ENCODE results near the gene SUCLG2. TPM values are rescaled to one million over a fixed set of nuclear protein-coding genes. Genes with fewer than 3 reads are reported as not detected.

SUCLG2 gene
- total RNA-seq, 1 donor, result 56.8 TPM

DNA sequence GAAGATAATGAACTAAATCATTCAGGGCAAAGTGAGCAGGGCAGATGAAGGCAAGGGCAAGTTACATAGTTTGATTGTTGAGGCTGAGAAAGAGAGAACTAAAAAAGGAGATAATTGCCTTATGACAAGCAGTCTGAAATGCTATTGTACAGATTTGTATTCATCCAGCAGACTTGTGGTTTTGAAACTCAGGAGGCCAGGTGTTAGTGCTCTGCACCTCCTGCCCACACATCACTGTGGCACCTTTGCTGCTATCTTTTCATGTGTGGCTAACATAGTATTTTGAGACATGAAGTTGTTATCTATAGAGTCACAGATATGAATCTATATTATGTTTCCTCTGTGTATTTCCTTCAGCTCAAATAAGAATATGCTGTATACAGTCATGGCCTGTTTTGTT lies 24.3 kb upstream of the SUCLG2 start:
- no peak for TF ChIP-seq CTCF (IDR thresholded peaks at IDR 0.05; ENCODE audit: extremely low read depth, low read depth, low read length)
- H4K20me1 ChIP-seq (ENCODE audit: insufficient read depth, low read length), result no peaks in the 10 kb centered on the region
- H3K27me3 ChIP-seq (ENCODE audit: insufficient read depth, low read length), result no peaks in the 10 kb centered on the region
- H3K9me3 ChIP-seq (ENCODE audit: low read depth, low read length), result no peaks in the 10 kb centered on the region
- H3K36me3 ChIP-seq (ENCODE audit: insufficient read depth, low read length), result no peaks in the 10 kb centered on the region
- no peaks in the 10 kb centered on the region for H3K79me2 ChIP-seq (ENCODE audit: insufficient read depth, low read length)
- H3K4me1 ChIP-seq (ENCODE audit: insufficient read depth, low read length), result no peaks in the 10 kb centered on the region
- no peak overlapping the region for H3K27ac ChIP-seq (ENCODE audit: low read depth, low read length)
- H3K4me2 ChIP-seq (ENCODE audit: insufficient read depth, low read length), result no peak overlapping the region
- H2AFZ ChIP-seq (ENCODE audit: low read length), result no peak overlapping the region
- no peak overlapping the region for H3K4me3 ChIP-seq (ENCODE audit: insufficient read depth, low read length)
- DNase-seq (ENCODE audit: insufficient read length, low spot score, missing footprints), result no peak

DNA sequence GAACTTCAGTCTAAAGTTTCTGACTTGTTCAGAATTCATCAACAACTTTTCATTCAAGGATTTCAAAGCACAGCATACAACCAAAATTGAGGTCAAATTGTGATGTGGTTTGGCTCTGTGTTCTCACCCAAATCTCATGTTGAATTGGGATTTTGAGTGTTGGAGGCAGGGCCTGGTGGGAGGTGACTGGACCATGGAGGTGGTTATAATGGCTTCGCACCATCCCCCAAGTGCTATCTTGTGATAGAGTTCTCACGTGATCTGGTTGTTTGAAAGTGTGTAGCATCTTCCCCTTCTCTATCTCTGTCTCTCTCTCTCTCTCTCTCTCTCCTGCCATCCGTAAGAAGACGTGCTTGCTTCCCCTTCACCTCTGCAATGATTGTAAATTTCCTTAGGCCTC lies 19.6 kb upstream of the SUCLG2 start:
- H3K4me3 ChIP-seq (ENCODE audit: insufficient read depth, low read length), result no peak overlapping the region
- no peak for DNase-seq (ENCODE audit: insufficient read length, low spot score, missing footprints)
- H3K4me1 ChIP-seq (ENCODE audit: insufficient read depth, low read length), result no peaks in the 10 kb centered on the region
- no peaks in the 10 kb centered on the region for H3K79me2 ChIP-seq (ENCODE audit: insufficient read depth, low read length)
- H4K20me1 ChIP-seq (ENCODE audit: insufficient read depth, low read length), result no peaks in the 10 kb centered on the region
- no peak overlapping the region for H2AFZ ChIP-seq (ENCODE audit: low read length)
- no peaks in the 10 kb centered on the region for H3K36me3 ChIP-seq (ENCODE audit: insufficient read depth, low read length)
- no peaks in the 10 kb centered on the region for H3K27me3 ChIP-seq (ENCODE audit: insufficient read depth, low read length)
- H3K4me2 ChIP-seq (ENCODE audit: insufficient read depth, low read length), result no peak overlapping the region
- no peak for TF ChIP-seq CTCF (IDR thresholded peaks at IDR 0.05; ENCODE audit: extremely low read depth, low read depth, low read length)
- H3K27ac ChIP-seq (ENCODE audit: low read depth, low read length), result no peak overlapping the region
- H3K9me3 ChIP-seq (ENCODE audit: low read depth, low read length), result no peaks in the 10 kb centered on the region

GRCh38 chr3:67662733-67663132 lies 8.3 kb upstream of the SUCLG2 start:
- no peaks in the 10 kb centered on the region for H3K36me3 ChIP-seq (ENCODE audit: insufficient read depth, low read length)
- no peaks in the 10 kb centered on the region for H3K4me1 ChIP-seq (ENCODE audit: insufficient read depth, low read length)
- H2AFZ ChIP-seq (ENCODE audit: low read length), result no peak overlapping the region
- no peak overlapping the region for H3K4me3 ChIP-seq (ENCODE audit: insufficient read depth, low read length)
- DNase-seq (ENCODE audit: insufficient read length, low spot score, missing footprints), result no peak
- H3K79me2 ChIP-seq (ENCODE audit: insufficient read depth, low read length), result no peaks in the 10 kb centered on the region
- H4K20me1 ChIP-seq (ENCODE audit: insufficient read depth, low read length), result no peaks in the 10 kb centered on the region
- no peak for TF ChIP-seq CTCF (IDR thresholded peaks at IDR 0.05; ENCODE audit: extremely low read depth, low read depth, low read length)
- H3K27me3 ChIP-seq (ENCODE audit: insufficient read depth, low read length), result no peaks in the 10 kb centered on the region
- no peak overlapping the region for H3K4me2 ChIP-seq (ENCODE audit: insufficient read depth, low read length)
- H3K9me3 ChIP-seq (ENCODE audit: low read depth, low read length), result no peaks in the 10 kb centered on the region
- no peak overlapping the region for H3K27ac ChIP-seq (ENCODE audit: low read depth, low read length)

- Histone ChIP-seq H3K4me1 (ENCODE audit: insufficient read depth, low read length) (no peaks in the 10 kb centered on the region), H2AFZ (ENCODE audit: low read length) (no peak overlapping the region), H3K27ac (ENCODE audit: low read depth, low read length) (no peak overlapping the region), H3K4me3 (ENCODE audit: insufficient read depth, low read length) (no peak overlapping the region), H4K20me1 (ENCODE audit: insufficient read depth, low read length) (no peaks in the 10 kb centered on the region), H3K4me2 (ENCODE audit: insufficient read depth, low read length) (no peak overlapping the region), H3K36me3 (ENCODE audit: insufficient read depth, low read length) (no peaks in the 10 kb centered on the region), H3K9me3 (ENCODE audit: low read depth, low read length) (no peaks in the 10 kb centered on the region), H3K79me2 (ENCODE audit: insufficient read depth, low read length) (no peaks in the 10 kb centered on the region), H3K27me3 (ENCODE audit: insufficient read depth, low read length) (no peaks in the 10 kb centered on the region)
- no peak for DNase-seq (ENCODE audit: insufficient read length, low spot score, missing footprints)
- no peak for TF ChIP-seq CTCF (IDR thresholded peaks at IDR 0.05; ENCODE audit: extremely low read depth, low read depth, low read length)
Observed at GRCh38 chr3:67661089-67661488, 6.7 kb upstream of the SUCLG2 start.
